Erythroblast (primary cell): ENCODE data around the gene ANKMY1.

ENCODE experiments used
- GATA1 ChIP-seq: IDR thresholded peaks from 2 replicates; pipeline ENCODE4 v1.6.1; 2011; ENCODE audit warnings: low read depth, mild to moderate bottlenecking, control low read depth, low read length, moderate library complexity
- POLR2A ChIP-seq: IDR thresholded peaks from 2 replicates; pipeline ENCODE4 v1.6.1; 2011; ENCODE audit warnings: mild to moderate bottlenecking, low read length

DNA sequence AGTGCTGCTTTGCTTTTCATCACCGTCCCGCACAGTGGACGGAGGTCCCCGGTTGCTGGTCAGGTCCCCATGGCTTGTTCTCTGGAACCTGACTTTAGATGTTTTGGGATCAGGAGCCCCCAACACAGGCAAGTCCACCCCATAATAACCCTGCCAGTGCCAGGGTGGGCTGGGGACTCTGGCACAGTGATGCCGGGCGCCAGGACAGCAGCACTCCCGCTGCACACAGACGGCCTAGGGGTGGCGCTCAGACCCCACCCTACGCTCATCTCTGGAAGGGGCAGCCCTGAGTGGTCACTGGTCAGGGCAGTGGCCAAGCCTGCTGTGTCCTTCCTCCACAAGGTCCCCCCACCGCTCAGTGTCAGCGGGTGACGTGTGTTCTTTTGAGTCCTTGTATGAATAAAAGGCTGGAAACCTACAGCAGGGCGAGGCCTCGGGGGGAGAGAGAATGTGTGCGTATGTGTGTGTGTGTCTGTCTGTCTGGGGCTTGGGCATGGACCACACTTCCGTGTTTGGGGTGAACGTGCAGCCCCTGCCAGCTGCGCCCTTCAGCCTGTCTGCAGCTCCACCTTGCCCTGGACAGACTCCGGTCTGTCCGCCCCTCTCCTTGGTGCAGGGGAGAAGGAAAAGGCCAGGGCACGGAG lies 90.0 kb downstream of the ANKMY1 start:
- TF ChIP-seq POLR2A: no peak
- TF ChIP-seq GATA1: no peak
